Measurements from ENCODE around the gene SLC29A4.

GRCh38 chr7:5345671-5346070, 62.9 kb downstream of the SLC29A4 start:
- no peak for TF ChIP-seq CTCF (IDR thresholded peaks at IDR 0.05)
- TF ChIP-seq EP300 (IDR thresholded peaks at IDR 0.05), result no peak
- TF ChIP-seq POLR2AphosphoS5 (IDR thresholded peaks at IDR 0.05), result no peak

All from suprapubic skin (tissue), 4 donors.